Endothelial cell (in vitro differentiated cells): Measurements from ENCODE around the gene RUNX3. TPM values are rescaled to one million over a fixed set of nuclear protein-coding genes. Genes with fewer than 3 reads are reported as not detected.

Source experiments
- DNase-seq: peaks from one replicate; pipeline ENCODE4 v3.0.0; 2021; ENCODE audit warnings: low spot score
- H3K27ac Mint-ChIP-seq: one replicate; pipeline ENCODE4 v1.8.0; 2021; ENCODE audit warnings: mixed read lengths, inconsistent platforms; ENCODE audit not compliant: unreplicated experiment
- H3K27me3 Mint-ChIP-seq: one replicate; pipeline ENCODE4 v1.8.0; 2021; ENCODE audit warnings: mild to moderate bottlenecking, moderate library complexity, mixed read lengths, inconsistent platforms; ENCODE audit not compliant: unreplicated experiment
- H3K36me3 Mint-ChIP-seq: one replicate; pipeline ENCODE4 v1.8.0; 2021; ENCODE audit warnings: mild to moderate bottlenecking, low read depth, mixed read lengths, inconsistent platforms; ENCODE audit not compliant: unreplicated experiment
- H3K4me1 Mint-ChIP-seq: one replicate; pipeline ENCODE4 v1.8.0; 2021; ENCODE audit warnings: mild to moderate bottlenecking, mixed read lengths, inconsistent platforms; ENCODE audit not compliant: unreplicated experiment
- H3K4me3 Mint-ChIP-seq: one replicate; pipeline ENCODE4 v1.8.0; 2021; ENCODE audit warnings: mild to moderate bottlenecking, mixed read lengths, inconsistent platforms; ENCODE audit not compliant: unreplicated experiment
- H3K9me3 Mint-ChIP-seq: one replicate; pipeline ENCODE4 v1.8.0; 2021; ENCODE audit warnings: mixed read lengths, inconsistent platforms; ENCODE audit not compliant: unreplicated experiment
- CTCF ChIP-seq: fragments of 200-600 bp; sonication (generic); IDR thresholded peaks from one replicate; pipeline ENCODE4 v1.5.0; 2021; ENCODE audit warnings: antibody characterized with exemption; ENCODE audit not compliant: unreplicated experiment
- total RNA-seq: library from RNA; stranded (reverse); fragmentation: NEBNext Ultra II Directional; extraction: Animal tissue kit (Norgen Biotek cat#: 25700); gene quantifications from one replicate; pipeline ENCODE4 v1.2.1, GENCODE V29; 2021; ENCODE audit not compliant: unreplicated experiment

RUNX3 gene
- total RNA-seq, 1 donor from 2014 or later = 1.8 TPM

- no peak for DNase-seq
- Mint-ChIP-seq H3K27ac (no peak overlapping the region), H3K27me3 (peaks cover 8% of the 10 kb centered on the region), H3K9me3 (no peaks in the 10 kb centered on the region), H3K36me3 (peaks cover 9% of the 10 kb centered on the region), H3K4me3 (no peak overlapping the region), H3K4me1 (peaks cover 6% of the 10 kb centered on the region)
- TF ChIP-seq CTCF = no peak
These were observed 25.2 kb downstream of the RUNX3 start for GRCh38 chr1:24904731-24905354.

GRCh38 chr1:24903955-24904730, 25.9 kb downstream of the RUNX3 start:
- H3K36me3 Mint-ChIP-seq = peaks cover 9% of the 10 kb centered on the region
- peaks cover 3% of the 10 kb centered on the region for H3K27me3 Mint-ChIP-seq
- H3K27ac Mint-ChIP-seq = no peak overlapping the region
- DNase-seq = no peak
- H3K4me1 Mint-ChIP-seq = peaks cover under 1% of the 10 kb centered on the region
- no peaks in the 10 kb centered on the region for H3K9me3 Mint-ChIP-seq
- H3K4me3 Mint-ChIP-seq = no peak overlapping the region
- TF ChIP-seq CTCF = no peak

GRCh38 chr1:24903560-24903954, 26.5 kb downstream of the RUNX3 start:
- peaks cover 9% of the 10 kb centered on the region for H3K36me3 Mint-ChIP-seq
- TF ChIP-seq CTCF = no peak
- H3K4me3 Mint-ChIP-seq = no peak overlapping the region
- H3K27me3 Mint-ChIP-seq = peaks cover 3% of the 10 kb centered on the region
- DNase-seq = no peak
- H3K4me1 Mint-ChIP-seq = no peaks in the 10 kb centered on the region
- no peak overlapping the region for H3K27ac Mint-ChIP-seq
- H3K9me3 Mint-ChIP-seq = no peaks in the 10 kb centered on the region

- TF ChIP-seq CTCF = no peak
- Mint-ChIP-seq H3K4me3 (no peak overlapping the region), H3K27me3 (peaks cover 3% of the 10 kb centered on the region), H3K36me3 (peaks cover 7% of the 10 kb centered on the region), H3K9me3 (no peaks in the 10 kb centered on the region), H3K27ac (no peak overlapping the region), H3K4me1 (no peaks in the 10 kb centered on the region)
- DNase-seq = no peak
These were observed 27.0 kb downstream of the RUNX3 start for GRCh38 chr1:24903011-24903461.

- H3K36me3 Mint-ChIP-seq = peaks cover 2% of the 10 kb centered on the region
- H3K4me3 Mint-ChIP-seq = no peak overlapping the region
- peaks cover 2% of the 10 kb centered on the region for H3K27me3 Mint-ChIP-seq
- no peak for DNase-seq
- H3K9me3 Mint-ChIP-seq = no peaks in the 10 kb centered on the region
- no peaks in the 10 kb centered on the region for H3K4me1 Mint-ChIP-seq
- H3K27ac Mint-ChIP-seq = no peak overlapping the region
- TF ChIP-seq CTCF = no peak
These were observed 27.6 kb downstream of the RUNX3 start for GRCh38 chr1:24902471-24902891.
